Progenitor cell of endocrine pancreas (in vitro differentiated cells): ENCODE data around the gene STIL. TPM values are rescaled to one million over a fixed set of nuclear protein-coding genes. Genes with fewer than 3 reads are reported as not detected.

Experiments used
- DNase-seq: peaks from one replicate; pipeline ENCODE4 v3.0.0; 2021; ENCODE audit warnings: low spot score; ENCODE audit not compliant: unreplicated experiment
- H3K27ac Mint-ChIP-seq: 2 replicates; pipeline ENCODE4 v1.8.0; 2021; ENCODE audit warnings: mild to moderate bottlenecking, moderate library complexity, mixed read lengths
- H3K27me3 Mint-ChIP-seq: 2 replicates; pipeline ENCODE4 v1.8.0; 2021; ENCODE audit warnings: mixed read lengths
- H3K36me3 Mint-ChIP-seq: 2 replicates; pipeline ENCODE4 v1.8.0; 2022; ENCODE audit warnings: mixed read lengths; ENCODE audit not compliant: insufficient read depth
- H3K4me1 Mint-ChIP-seq: 2 replicates; pipeline ENCODE4 v1.8.0; 2021; ENCODE audit warnings: low read depth, mixed read lengths
- H3K4me3 Mint-ChIP-seq: 2 replicates; pipeline ENCODE4 v1.8.0; 2021; ENCODE audit warnings: low read depth, mild to moderate bottlenecking, moderate library complexity, mixed read lengths
- H3K9me3 Mint-ChIP-seq: 2 replicates; pipeline ENCODE4 v1.8.0; 2021; ENCODE audit warnings: low read depth, mixed read lengths
- CTCF ChIP-seq: fragments of 200-600 bp; sonication (generic); IDR thresholded peaks from one replicate; pipeline ENCODE4 v1.5.0; 2021; ENCODE audit warnings: antibody characterized with exemption, mild to moderate bottlenecking; ENCODE audit not compliant: unreplicated experiment
- total RNA-seq: library from RNA; stranded (reverse); gene quantifications from 2 replicates; pipeline ENCODE4 v1.2.1, GENCODE V29; 2021

STIL gene
- total RNA-seq, 1 donor from 2014 or later, result 14.8 TPM

GRCh38 chr1:47262787-47263413 lies 51.0 kb downstream of the STIL start:
- TF ChIP-seq CTCF, result peak; percentile 67
- no peaks in the 10 kb centered on the region for H3K27me3 Mint-ChIP-seq
- peaks cover 10% of the 10 kb centered on the region for H3K36me3 Mint-ChIP-seq
- H3K27ac Mint-ChIP-seq, result no peak overlapping the region
- peaks cover 3% of the 10 kb centered on the region for H3K4me1 Mint-ChIP-seq
- no peak for DNase-seq
- H3K4me3 Mint-ChIP-seq, result no peak overlapping the region
- H3K9me3 Mint-ChIP-seq, result no peaks in the 10 kb centered on the region

- peaks cover 4% of the 10 kb centered on the region for H3K36me3 Mint-ChIP-seq
- TF ChIP-seq CTCF, result no peak
Observed at GRCh38 chr1:47257224-47257623, 56.7 kb downstream of the STIL start.

GRCh38 chr1:47252795-47253194 lies 61.2 kb downstream of the STIL start:
- no peak for TF ChIP-seq CTCF
- Mint-ChIP-seq H3K27ac (no peak overlapping the region), H3K27me3 (no peaks in the 10 kb centered on the region)

More at GRCh38 chr1:47257224-47257623, 56.7 kb downstream of the STIL start:
- H3K4me1 Mint-ChIP-seq, result no peaks in the 10 kb centered on the region
- no peak overlapping the region for H3K4me3 Mint-ChIP-seq
- H3K27ac Mint-ChIP-seq, result no peak overlapping the region
- no peaks in the 10 kb centered on the region for H3K9me3 Mint-ChIP-seq
- no peak for DNase-seq
- H3K27me3 Mint-ChIP-seq, result no peaks in the 10 kb centered on the region

GRCh38 chr1:47252369-47252768 lies 61.6 kb downstream of the STIL start:
- peaks cover 4% of the 10 kb centered on the region for H3K36me3 Mint-ChIP-seq
- no peaks in the 10 kb centered on the region for H3K27me3 Mint-ChIP-seq
- no peak overlapping the region for H3K4me3 Mint-ChIP-seq
- TF ChIP-seq CTCF, result no peak
- no peaks in the 10 kb centered on the region for H3K4me1 Mint-ChIP-seq
- no peak for DNase-seq
- H3K9me3 Mint-ChIP-seq, result no peaks in the 10 kb centered on the region
- H3K27ac Mint-ChIP-seq, result no peak overlapping the region

More at GRCh38 chr1:47252795-47253194, 61.2 kb downstream of the STIL start:
- peaks cover 4% of the 10 kb centered on the region for H3K36me3 Mint-ChIP-seq
- DNase-seq, result no peak
- H3K9me3 Mint-ChIP-seq, result no peaks in the 10 kb centered on the region
- no peak overlapping the region for H3K4me3 Mint-ChIP-seq
- no peaks in the 10 kb centered on the region for H3K4me1 Mint-ChIP-seq

- Mint-ChIP-seq H3K4me1 (no peaks in the 10 kb centered on the region), H3K9me3 (no peaks in the 10 kb centered on the region), H3K4me3 (no peak overlapping the region), H3K36me3 (peaks cover 4% of the 10 kb centered on the region), H3K27me3 (peaks cover 14% of the 10 kb centered on the region), H3K27ac (no peak overlapping the region)
- DNase-seq, result no peak
- TF ChIP-seq CTCF, result no peak
Observed at GRCh38 chr1:47249755-47250154, 64.2 kb downstream of the STIL start.
